Panc1 (cell line): ENCODE data around the gene SPECC1L.

Experiments
- POLR2AphosphoS5 ChIP-seq: IDR thresholded peaks from 2 replicates; pipeline ENCODE4 v1.6.1; 2012; ENCODE audit warnings: mild to moderate bottlenecking, low read depth, low read length, moderate library complexity
- SIN3A ChIP-seq: IDR thresholded peaks from 2 replicates; pipeline ENCODE4 v1.6.1; 2012; ENCODE audit warnings: low read depth, mild to moderate bottlenecking, low read length, moderate library complexity, borderline replicate concordance; ENCODE audit not compliant: insufficient read depth
- TCF7L2 ChIP-seq: IDR thresholded peaks from 2 replicates; pipeline ENCODE4 v1.6.1; 2011; ENCODE audit warnings: mild to moderate bottlenecking, low read depth, low read length, inconsistent platforms
- TF ChIP-seq, protein P1 (sequence below): fragments of 450-650 bp; IDR thresholded peaks from 2 replicates; pipeline ENCODE4 v1.5.1; 2017; ENCODE audit warnings: mild to moderate bottlenecking
- TF ChIP-seq, protein P2 (sequence below), 2 experiments: IDR thresholded peaks; 2 replicates each; pipeline ENCODE4 v1.6.1; 2011 to 2012; ENCODE audit warnings: low read depth in 2 of 2, control low read depth in 1 of 2, low read length in 1 of 2, mild to moderate bottlenecking in 1 of 2, moderate library complexity in 1 of 2; ENCODE audit not compliant: insufficient read depth in 1 of 2

- TF ChIP-seq, protein P1, sequence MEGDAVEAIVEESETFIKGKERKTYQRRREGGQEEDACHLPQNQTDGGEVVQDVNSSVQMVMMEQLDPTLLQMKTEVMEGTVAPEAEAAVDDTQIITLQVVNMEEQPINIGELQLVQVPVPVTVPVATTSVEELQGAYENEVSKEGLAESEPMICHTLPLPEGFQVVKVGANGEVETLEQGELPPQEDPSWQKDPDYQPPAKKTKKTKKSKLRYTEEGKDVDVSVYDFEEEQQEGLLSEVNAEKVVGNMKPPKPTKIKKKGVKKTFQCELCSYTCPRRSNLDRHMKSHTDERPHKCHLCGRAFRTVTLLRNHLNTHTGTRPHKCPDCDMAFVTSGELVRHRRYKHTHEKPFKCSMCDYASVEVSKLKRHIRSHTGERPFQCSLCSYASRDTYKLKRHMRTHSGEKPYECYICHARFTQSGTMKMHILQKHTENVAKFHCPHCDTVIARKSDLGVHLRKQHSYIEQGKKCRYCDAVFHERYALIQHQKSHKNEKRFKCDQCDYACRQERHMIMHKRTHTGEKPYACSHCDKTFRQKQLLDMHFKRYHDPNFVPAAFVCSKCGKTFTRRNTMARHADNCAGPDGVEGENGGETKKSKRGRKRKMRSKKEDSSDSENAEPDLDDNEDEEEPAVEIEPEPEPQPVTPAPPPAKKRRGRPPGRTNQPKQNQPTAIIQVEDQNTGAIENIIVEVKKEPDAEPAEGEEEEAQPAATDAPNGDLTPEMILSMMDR, result no peak
- TF ChIP-seq POLR2AphosphoS5 (no peak), SIN3A (no peak), TCF7L2 (no peak)
- TF ChIP-seq, protein P2, sequence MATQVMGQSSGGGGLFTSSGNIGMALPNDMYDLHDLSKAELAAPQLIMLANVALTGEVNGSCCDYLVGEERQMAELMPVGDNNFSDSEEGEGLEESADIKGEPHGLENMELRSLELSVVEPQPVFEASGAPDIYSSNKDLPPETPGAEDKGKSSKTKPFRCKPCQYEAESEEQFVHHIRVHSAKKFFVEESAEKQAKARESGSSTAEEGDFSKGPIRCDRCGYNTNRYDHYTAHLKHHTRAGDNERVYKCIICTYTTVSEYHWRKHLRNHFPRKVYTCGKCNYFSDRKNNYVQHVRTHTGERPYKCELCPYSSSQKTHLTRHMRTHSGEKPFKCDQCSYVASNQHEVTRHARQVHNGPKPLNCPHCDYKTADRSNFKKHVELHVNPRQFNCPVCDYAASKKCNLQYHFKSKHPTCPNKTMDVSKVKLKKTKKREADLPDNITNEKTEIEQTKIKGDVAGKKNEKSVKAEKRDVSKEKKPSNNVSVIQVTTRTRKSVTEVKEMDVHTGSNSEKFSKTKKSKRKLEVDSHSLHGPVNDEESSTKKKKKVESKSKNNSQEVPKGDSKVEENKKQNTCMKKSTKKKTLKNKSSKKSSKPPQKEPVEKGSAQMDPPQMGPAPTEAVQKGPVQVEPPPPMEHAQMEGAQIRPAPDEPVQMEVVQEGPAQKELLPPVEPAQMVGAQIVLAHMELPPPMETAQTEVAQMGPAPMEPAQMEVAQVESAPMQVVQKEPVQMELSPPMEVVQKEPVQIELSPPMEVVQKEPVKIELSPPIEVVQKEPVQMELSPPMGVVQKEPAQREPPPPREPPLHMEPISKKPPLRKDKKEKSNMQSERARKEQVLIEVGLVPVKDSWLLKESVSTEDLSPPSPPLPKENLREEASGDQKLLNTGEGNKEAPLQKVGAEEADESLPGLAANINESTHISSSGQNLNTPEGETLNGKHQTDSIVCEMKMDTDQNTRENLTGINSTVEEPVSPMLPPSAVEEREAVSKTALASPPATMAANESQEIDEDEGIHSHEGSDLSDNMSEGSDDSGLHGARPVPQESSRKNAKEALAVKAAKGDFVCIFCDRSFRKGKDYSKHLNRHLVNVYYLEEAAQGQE (IDR thresholded peaks at IDR 0.05; ENCODE audit: insufficient read depth in 1 of 2, low read depth in 2 of 2, low read length in 1 of 2), result no peak
These were observed 159.1 kb downstream of the SPECC1L start for GRCh38 chr22:24429411-24430365.
